HTERT RPE-1 (cell line): Measurements from ENCODE around the gene KRTAP10-8.
"Not testable (repeated sequence)": the region's sequence is repeated elsewhere in the genome, so short reads cannot be mapped to it uniquely, and the experiment has no call there.

ENCODE experiments used
- in situ Hi-C: fragments of 300-500 bp; cut with MboI; formaldehyde crosslinking; loops from 4 replicates; pipeline ENCODE4 v1.14.3; 2020; ENCODE audit warnings: low sequenced_read_pairs

KRTAP10-8 gene

DNA sequence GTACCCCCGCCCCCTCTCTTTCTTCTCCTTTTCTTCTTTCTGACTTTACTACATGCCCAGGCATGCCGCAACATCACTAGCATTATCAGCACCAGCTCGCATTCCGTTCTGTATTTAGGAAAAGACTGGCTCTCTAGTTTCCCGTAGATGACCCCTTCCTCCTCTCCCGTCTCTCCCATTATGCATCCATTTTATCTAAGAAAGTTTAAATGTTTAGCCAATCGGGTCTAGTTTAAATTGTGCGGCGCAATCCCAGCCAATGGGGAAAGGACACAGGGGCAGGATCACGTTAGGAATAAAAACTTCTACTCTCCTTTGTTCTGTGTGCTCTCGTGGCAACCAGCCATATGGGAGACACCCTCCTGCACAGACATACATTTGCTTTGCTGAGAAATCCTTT lies 13.8 kb upstream of the KRTAP10-8 start:
- in situ Hi-C loops, result no loop called here

DNA sequence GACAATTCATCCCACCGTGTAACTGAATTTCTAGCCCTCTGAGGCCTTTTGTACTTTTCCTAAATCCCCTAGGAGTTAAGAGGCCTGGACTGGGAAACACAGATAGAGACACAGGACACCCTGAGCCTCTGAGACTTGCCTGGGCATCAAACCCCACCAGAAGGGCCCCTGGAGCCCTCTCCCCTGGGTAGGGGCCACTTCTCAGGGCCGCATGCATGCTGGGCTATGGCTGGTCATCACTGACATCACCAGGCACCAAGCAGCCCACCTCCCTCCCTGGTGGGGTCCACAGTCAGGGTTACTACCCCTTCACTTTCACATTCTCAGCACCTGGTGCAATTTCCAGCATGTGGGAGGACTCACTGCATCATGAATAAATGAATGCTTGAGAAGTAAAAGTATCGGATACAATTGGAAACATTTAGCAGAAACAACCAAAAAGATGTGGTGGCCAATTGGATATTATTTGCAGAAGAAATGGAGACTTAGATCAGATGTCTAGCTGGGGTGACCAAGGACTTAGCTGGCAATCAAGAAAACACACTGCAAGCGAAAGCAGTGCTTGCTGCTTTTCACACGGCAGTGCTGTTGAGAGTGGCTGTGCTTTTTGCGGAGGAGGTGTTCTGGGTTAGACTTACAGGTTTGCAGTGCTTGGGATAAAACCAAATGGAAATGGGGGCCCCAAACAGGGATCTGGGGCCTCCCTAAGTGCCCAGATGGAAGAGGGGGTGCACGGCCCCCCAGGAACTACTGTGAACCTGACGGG lies 12.4 kb upstream of the KRTAP10-8 start:
- in situ Hi-C loops, result no loop called here

- in situ Hi-C loops, result not testable (repeated sequence)
These were observed 11.5 kb upstream of the KRTAP10-8 start, which contains the start of gene KRTAP10-7 for GRCh38 chr21:44600118-44600978. Gene KRTAP10-7 (plus strand): TSS chr21:44600597. CDS start chr21:44600622, 25 bp downstream.

DNA sequence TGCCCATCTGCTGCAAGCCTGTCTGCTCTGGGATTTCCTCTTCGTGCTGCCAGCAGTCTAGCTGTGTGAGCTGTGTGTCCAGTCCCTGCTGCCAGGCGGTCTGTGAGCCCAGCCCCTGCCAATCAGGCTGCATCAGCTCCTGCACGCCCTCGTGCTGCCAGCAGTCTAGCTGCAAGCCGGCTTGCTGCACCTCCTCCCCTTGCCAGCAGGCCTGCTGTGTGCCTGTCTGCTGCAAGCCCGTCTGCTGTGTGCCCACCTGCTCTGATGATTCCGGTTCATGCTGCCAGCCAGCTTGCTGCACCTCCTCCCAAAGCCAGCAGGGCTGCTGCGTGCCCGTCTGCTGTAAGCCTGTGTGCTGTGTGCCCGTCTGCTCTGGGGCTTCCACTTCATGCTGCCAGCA lies 10.8 kb upstream of the KRTAP10-8 start:
- in situ Hi-C loops, result not testable (repeated sequence)

DNA sequence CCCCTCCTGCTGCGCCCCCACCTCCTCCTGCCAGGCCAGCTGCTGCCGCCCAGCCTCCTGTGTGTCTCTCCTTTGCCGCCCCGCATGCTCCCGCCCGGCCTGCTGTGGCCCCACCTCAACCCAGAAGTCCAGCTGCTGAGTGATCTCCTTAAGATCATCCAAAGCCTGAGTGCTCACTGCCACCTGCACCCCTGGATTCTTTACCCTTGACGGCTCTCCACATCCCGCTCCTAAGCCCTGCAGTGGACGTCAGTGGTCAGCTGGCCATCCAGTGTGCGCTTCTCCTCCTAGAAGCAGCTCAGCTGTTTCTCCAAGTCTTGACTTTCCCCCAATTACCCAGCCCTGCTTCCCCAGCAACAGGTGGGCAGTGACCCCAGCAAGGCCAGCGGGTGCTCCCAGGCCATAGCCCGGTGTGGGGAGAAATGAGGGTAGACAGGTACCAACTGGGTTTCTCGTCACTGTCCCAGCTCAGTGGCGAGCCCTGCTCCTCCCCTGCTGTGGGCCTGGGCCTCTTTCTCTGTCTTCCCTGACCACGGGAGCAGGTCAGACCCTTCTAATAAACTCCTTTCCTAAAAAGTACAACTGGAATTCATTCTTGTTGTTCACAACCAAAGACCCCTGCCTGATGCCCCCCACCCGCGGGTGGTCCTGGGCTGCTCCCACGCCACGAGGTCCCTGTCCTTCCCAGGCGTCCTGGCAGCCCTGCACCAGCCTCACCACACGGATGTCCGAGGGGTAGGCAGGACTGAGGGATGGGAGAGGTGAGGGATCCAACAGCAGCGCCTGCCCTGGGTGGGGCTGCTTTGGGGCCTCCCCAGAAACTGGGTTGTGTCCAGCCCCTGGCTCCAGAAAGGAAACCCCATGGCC lies 10.1 kb upstream of the KRTAP10-8 start:
- in situ Hi-C loops, result no loop called here

DNA sequence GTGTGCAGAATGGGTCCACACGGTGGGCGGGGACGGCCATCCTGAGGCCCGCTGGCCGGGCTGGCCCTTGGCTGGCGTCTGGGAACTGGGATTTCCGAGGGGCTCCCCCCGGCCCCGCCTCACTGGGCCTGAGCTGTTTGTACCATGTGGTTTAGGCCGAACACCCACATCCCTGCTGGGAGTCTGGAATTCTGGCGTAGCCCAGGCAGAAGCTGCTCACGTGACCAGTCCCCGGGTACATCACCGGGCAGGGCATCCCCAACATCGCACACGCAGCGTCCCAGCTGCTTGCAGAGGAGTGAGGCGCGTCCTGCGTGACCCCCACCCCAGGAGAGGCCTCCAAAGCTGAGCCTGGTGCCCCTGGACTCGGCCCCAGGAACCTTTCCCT lies 9.4 kb upstream of the KRTAP10-8 start:
- in situ Hi-C loops, result no loop called here

DNA sequence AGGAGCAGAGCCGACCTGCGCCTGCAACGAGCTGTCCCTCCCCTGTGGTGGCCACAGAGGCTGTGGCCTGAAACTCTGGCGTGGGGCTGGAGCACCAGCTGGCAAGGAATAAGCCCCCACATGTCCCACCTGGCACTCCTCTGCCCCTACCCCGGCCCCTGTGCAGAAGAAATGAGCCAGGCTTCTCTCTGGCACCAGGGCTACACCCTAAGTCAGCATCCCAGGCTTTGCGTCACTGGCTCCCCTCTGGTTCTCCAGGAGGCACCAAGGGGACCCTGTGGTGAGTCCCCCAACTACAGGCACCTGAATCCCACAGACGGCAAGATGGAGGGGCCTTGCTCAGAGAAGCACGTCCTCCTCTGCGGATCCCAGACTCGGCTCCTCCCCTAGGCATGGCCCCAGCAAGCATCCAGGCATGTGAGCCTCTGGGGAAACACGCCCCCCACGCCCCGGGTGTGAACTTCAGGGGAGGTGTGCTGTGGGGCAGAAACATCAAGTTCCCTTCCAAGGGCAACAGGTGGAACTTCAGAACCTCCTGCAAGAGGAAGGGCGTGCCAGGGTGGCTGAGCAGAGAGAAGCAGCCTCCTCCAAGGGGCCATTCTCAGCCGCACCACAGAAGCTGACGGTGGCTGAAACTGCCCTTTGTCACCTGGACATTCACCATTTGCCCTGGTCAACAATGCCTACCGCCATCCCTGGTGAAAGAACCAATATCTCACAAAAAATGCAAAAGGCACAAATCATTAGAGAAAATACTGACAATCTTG lies 8.6 kb upstream of the KRTAP10-8 start:
- in situ Hi-C loops, result no loop called here

DNA sequence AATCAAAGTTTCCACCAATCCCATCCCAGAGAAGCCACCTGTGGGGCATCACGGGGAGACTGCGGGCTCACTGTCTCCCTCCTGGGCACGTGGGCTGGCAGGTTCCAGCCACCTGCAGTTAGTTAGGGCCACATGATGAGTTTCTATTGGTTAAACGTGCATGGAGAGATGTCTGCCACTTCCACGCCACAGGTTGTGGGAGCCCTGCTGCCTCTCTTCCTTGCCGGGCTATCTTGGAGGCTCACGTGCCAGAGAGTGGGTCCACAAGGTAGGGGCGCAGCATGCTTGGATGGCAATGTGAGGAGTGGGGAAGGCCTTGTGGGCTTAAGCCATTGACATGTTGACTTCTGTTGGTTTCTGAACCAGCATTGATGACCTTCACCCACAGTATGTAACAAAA lies 8.0 kb upstream of the KRTAP10-8 start:
- in situ Hi-C loops, result no loop called here

DNA sequence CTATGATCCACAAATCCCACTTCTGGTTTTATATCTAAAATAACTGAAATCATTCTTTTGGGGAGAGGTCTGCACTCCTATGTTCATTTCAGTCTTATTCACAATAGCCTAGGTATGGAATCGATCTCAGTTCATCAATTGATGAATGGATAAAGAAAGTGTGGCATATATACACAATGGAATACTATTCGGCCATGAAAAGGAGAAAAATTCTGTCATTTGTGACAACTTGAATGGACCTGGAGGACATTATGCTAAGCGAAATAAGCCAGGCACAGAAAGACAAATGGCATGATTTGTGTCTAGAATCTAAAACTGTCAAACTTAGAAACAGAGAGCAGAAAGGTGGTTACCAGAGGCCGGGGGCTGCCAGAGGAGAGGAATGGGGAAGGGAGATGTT lies 5.4 kb upstream of the KRTAP10-8 start:
- in situ Hi-C loops, result no loop called here

DNA sequence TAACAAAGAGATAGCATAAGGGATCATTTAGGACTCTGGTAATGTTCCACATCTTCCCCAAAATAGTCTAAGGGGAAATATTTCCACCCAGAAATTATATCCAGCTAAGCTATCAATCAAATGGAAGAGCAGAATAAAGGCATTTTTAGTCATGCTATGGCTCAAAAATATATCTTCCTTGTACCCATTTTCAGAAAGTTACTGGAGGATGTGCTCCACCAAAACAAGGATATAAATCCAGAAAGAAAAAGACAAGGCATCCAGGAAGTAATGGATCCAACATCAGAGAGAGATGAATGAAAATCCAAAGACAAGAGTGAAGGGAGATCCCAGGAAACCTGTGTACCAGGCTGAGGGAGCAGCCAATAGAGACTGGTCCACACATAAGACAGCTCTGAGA lies 2.7 kb upstream of the KRTAP10-8 start:
- in situ Hi-C loops, result no loop called here

- in situ Hi-C loops, result not testable (repeated sequence)
These were observed 1.6 kb upstream of the KRTAP10-8 start for GRCh38 chr21:44610157-44610843.

GRCh38 chr21:44611551-44611950 lies 328 bp upstream of the KRTAP10-8 start:
- in situ Hi-C loops, result no loop called here

- in situ Hi-C loops, result no loop called here
These were observed 870 bp downstream of the KRTAP10-8 start for GRCh38 chr21:44612669-44613229.

DNA sequence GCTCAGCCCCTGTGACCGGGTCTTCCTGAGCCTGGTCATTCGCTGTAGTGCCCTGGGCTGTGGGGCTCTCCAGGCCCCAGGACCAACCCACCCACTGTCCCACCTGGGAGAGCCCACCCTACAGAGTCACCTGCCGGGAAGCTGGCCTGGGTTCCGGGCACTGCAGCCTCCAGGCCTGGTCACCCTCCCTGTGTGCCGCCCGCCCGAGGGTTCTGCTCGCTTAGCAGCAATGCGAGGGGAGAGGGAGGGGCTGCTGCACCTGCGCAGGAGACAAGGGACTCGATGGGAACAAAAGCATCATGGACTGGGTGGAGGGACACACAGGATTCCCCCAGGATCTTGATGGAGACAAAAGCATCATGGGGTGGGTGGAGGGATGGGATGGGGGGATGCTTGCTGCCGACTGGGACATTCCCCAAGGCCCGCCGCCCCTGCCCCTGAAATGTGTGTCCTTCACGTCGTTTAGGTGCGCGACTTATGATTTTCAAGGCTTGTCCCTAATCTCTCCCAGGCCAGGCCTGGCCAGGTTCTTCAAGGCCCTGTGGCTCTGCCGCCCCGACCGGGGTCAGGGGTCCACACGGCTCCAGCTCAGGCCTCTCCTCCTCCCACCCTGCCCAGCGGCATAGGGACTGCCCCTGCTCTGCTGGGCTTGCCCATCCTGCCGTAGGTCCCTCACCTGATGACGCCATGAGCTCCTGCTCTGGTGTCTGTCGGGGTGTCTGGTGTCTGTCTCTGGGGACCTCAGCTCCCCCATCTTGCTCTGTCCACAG lies 1.7 kb downstream of the KRTAP10-8 start:
- in situ Hi-C loops, result no loop called here

DNA sequence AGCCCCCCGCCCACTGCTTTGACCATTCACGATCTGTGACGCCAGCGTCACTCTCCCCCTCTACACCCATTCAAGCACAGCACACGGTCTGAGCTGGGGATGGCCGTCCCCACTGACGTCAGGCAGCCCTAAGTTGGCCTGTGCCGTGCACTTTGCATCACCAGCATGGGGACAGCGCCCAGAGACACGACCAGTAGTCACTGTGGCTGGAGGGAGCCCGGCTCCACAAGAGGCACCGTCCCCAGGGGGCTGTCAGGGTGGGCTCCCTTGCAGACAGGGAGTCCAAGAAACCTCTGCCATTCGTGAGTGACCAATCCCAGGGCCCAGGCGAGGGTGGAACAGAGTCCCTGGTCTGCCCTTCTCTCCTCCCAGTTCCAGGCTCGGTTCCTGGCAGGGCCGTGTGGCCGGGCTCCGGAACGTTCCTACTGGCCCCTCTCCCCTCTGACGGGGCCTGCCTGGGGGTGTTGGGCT lies 2.3 kb downstream of the KRTAP10-8 start:
- in situ Hi-C loops, result no loop called here

GRCh38 chr21:44614961-44615391 lies 3.1 kb downstream of the KRTAP10-8 start:
- in situ Hi-C loops, result no loop called here

DNA sequence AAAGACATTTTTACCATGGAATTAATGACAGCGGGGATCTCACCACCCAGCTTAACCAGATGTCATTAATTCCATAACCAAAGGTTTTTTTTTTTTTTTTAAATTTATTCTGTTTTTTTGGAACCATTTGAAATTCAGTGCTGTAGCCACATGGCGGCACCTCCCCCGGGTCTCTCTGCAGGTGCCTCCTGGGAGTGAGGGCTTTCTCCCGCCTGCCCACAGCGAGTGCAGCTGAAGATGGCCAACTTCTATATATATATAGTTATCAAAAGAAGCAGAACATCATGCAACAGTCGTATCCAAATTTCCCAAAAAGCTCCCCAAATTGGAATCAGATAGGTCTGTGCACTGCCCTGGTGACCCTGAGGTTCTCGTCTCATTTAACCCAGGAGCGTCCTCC lies 3.6 kb downstream of the KRTAP10-8 start:
- in situ Hi-C loops, result no loop called here

DNA sequence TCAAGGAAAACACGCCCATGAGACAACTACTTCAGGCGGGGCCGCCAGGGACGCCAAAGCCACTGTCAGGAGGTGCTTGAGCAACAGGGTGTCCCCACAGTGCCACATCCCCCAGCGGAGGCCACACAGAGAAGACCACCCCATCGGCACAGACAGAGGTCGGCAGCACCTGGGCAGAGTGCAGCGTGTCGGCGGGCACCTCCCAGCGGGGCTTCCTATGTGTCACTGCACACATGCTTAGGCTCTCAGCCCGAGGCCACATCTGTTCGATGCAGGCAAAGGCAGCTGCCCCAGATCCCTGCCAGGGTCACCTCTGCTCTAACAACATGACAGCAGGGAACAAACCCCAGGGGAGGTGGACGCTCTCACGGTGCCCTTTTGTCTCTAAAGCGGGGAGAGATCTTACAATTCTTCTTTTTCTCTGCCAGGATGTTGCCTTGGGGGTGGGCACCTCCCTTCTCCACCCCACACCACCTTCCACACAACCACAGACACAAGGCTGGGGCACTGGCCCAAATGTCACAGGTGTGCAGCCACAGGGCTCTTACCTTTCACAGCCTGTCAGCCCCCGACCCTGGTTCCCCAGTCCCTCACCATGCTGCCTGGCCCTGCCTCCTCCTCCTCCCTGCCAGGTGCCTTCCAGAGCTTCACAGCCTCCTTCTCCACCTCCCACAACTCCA lies 4.2 kb downstream of the KRTAP10-8 start:
- in situ Hi-C loops, result no loop called here
